Activated T-cell treated with anti-CD3 and anti-CD28 coated beads for 48 hours (primary cell): ENCODE data around the gene FOXE3.

Experiments
- DNase-seq: peaks from one replicate; pipeline ENCODE4 v3.0.0-alpha.2; 2020; ENCODE audit warnings: low read depth

FOXE3 gene

DNA sequence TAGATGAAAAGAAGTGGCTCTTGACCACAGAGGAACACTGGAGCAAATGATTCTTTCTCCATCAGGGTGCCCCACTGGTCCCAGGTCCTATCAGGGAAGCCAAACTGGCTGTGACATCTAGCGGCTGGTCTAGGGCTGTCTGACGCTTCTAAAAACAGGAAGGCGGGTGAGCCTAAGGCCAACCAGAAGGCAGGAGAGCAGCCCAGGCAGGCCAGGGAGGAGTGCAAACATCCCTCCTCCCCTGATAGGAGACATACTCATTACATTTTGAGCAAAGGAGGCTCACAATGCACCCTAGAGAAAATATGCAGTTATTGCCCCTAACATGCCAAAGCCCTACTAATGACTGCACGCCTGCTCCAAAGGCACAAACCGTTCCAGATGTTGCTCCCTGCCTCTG lies 10.4 kb upstream of the FOXE3 start:
- no peak for DNase-seq

DNA sequence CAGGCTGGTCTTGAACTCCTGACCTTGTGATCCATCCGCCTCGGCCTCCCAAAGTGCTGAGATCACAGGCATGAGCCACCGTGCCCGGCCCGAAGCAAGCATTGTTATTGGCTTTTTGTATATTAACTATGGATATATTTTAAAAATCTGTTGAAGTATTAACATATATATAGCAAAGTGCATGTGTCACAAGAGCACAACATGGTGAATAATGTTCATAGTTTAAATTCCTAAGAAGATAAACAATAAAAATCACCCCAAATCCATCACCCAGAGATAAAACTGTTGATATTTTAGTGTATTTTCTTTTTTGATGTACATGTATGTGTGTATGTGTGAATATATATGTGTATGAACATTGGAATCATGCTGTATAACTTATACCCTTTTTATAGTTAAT lies 9.1 kb upstream of the FOXE3 start:
- no peak for DNase-seq

DNA sequence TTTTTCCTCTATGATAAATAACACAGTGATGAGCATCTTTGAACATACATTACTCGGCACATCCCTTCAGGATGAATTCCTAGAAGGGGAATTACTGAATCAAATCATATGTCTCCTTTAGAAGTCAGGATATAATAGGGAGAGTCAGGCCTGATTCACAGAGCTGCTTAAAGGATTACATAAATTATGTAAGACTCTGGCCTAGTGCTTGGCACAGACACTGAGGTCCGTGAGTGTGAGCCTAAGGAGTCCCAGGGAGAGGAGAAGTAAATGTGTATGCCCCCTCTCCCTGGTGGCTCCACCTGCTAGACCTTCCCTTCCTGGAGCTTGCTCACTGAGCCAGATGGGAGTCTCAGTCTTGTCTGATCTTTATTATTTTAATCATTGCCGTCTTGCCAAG lies 8.6 kb upstream of the FOXE3 start:
- DNase-seq = no peak

GRCh38 chr1:47409311-47410067 lies 6.6 kb upstream of the FOXE3 start:
- no peak for DNase-seq

DNA sequence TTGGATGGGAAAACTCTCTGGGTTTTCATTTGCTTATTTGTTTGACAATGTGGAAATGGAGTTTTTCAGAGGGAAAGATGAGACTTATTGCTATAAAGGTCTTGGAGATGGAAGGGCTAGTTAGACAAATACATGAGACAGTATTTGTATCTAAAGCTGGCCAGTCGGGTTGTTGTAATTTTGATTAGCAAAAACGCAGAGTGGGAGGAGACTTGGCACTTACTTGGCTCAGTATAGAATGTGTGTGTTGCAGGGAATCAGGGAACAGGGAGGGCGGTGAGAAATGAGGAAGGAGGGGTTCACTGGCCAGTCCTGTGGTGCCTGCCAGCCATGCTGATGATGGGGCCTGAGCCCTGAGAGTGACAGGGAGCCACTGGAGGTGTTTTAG lies 6.0 kb upstream of the FOXE3 start:
- DNase-seq = no peak

DNA sequence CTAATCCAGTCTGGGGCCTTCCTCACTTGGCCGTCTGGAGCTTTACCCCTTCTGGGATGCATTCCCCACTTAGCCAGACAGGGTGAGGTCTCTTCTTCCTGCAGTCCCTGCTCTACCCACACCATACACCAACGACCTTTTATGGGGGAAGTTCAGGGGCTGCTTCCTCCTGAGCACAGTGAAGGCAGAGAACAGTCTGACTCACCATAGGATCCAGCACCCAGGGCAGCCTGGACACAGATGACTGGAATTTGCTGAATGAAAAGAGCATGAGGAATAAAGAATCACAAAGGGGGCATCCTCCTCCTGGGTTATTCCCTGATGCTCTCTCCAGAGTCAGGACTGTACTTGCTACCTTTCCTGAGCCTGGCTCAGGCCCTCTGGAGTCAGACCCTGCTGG lies 4.6 kb upstream of the FOXE3 start:
- no peak for DNase-seq

DNA sequence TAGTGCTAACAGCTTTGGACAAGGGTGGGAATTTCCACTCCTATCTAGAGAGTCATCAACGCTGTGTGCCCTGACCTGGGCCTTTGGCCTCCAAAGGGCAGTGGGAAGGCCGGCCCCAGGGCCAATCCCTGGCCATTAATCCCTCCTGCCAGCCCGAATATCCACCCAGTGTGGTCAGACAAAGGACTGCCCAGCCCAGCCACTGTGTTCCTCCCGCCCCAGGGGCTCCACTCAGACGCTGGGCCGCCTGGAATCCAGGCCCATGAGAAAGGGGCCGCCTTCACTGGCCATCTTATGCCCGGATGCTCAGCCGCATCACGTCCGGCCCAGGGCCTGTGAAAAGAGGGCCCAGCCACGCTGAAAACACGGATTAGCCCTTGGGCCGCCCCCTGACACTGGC lies 3.6 kb upstream of the FOXE3 start:
- no peak for DNase-seq

DNA sequence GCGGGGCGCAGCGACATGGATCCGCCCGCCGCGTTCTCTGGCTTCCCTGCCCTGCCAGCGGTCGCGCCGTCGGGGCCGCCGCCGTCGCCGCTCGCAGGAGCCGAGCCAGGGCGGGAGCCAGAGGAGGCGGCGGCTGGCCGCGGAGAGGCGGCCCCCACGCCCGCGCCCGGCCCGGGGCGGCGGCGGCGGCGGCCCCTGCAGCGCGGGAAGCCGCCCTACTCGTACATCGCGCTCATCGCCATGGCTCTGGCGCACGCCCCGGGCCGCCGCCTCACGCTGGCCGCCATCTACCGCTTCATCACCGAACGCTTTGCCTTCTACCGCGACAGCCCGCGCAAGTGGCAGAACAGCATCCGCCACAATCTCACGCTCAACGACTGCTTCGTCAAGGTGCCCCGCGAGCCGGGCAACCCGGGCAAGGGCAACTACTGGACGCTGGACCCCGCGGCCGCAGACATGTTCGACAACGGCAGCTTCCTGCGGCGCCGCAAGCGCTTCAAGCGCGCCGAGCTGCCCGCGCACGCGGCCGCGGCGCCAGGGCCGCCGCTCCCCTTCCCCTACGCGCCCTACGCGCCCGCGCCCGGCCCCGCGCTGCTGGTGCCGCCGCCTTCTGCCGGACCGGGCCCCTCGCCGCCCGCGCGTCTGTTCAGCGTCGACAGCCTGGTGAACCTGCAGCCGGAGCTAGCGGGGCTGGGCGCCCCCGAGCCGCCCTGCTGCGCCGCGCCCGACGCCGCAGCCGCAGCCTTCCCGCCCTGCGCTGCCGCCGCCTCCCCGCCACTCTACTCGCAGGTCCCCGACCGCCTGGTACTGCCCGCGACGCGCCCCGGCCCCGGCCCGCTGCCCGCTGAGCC lies 459 bp downstream of the FOXE3 start:
- no peak for DNase-seq

GRCh38 chr1:47417170-47418044 lies 1.3 kb downstream of the FOXE3 start:
- DNase-seq = no peak

GRCh38 chr1:47418122-47418521 lies 2.0 kb downstream of the FOXE3 start:
- no peak for DNase-seq

DNA sequence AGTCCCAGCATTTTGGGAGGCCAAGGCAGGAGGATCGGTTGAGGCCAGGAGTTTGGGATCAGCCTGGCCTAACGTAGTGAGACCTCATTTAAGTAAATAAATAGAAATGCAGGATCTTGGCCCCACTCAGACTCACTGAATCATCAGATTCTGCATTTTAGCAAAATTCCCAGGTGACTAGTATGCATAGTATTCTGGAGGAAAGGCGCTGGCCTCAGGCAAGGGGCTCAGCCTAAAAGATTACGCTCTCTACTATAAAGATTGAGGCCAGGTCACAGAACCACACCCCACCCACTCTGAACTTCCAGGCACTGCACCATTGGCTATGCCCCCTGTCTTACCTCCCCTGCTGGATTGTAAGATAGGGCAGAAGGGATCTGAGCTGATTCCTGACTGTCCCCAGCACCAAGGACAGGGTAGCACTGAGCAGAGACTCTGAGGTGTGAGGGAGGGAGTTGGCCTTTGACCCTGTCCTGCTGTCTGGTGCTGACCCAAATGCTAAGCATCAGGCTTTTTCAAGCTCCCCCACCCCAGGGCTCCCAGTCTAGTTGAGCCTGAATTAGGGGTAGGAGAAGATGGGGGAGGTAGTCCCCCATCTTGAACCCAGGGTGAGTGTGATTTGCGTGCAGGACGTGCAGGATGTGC lies 2.7 kb downstream of the FOXE3 start:
- no peak for DNase-seq

- DNase-seq = no peak
Observed at GRCh38 chr1:47420547-47420946, 4.5 kb downstream of the FOXE3 start.

GRCh38 chr1:47423872-47424271 lies 7.8 kb downstream of the FOXE3 start:
- DNase-seq = no peak

DNA sequence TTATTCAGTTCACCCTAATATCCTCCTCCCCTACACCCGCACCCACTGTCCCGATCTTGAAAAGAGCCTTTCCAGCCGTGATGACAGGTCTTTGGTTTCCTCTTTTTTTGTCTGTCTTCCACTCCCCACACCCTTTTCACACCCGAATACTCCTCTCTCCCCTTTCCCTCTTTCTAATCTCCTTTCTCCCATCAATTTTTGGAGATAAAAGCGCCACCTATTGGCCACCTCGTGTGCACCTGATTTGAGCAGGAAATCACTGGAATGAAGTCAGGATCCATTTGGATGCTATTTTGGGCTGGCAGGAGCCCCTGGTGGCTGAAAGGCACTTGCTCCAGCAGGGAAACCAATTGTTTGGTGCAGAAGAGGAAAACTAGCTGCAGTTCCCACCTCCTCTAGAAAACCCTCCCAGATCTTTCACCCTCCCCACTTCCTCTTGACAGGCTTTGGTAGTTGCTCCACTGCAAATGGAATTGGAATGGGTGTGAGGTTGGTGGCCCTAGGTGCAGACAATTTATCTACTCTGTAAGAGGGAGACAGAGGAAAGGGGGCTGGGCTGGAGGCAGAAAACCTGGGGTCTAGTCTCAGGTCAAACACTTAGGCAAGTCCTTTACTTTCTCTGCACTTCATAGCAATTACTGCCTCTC lies 8.4 kb downstream of the FOXE3 start:
- DNase-seq = no peak

DNA sequence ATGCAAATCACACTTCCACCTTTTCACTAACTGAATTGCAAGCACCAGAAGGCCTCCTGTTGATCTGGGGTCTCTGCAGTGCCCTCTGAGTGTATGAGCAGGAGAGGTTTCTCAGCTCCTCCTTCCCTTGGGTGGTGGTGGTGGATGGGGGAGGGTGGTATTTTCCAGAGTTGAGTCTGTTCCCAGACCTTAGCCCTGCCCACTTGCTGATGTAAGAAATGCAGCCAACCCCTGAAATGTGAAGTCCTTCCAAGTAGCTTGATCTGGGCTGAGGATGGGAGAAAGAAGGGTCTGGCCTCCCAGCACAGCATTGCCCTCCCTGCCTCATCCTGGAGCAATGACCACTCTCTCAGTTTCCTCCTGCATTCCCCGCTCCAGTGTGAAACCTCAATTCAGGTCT lies 15.4 kb downstream of the FOXE3 start:
- DNase-seq = no peak

GRCh38 chr1:47432071-47433036 lies 16.3 kb downstream of the FOXE3 start:
- peak; percentile 50 for DNase-seq

- DNase-seq = no peak
Observed at GRCh38 chr1:47433037-47433421, 16.9 kb downstream of the FOXE3 start.

DNA sequence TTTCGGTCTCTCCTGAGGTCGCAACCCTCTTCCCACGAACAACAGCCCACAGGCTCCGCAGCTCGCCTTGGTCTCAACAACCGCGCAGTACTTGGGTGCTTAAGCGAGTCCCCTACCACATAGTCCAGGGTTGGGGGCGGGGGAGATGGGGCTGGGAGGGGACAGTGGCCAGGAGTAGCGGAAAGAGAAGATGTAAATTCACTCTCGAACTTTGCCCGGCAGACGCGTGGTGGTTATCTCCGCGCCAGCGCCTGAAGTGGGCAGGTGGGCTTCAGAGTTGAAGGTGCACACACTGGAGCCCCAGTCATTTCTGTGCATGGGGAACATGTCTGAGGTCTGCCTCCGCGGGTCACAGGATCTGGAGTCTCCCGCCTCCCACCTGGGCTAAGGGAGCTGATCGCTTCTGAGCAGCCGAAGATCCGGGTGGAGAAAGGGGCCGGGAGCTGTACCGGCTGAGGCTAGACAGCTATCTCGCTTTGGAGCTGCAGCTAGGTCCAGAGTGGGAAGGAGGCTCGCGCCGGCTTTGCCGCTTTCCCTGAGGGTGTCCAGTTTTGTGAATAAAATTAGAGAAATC lies 17.5 kb downstream of the FOXE3 start:
- no peak for DNase-seq

- DNase-seq = no peak
Observed at GRCh38 chr1:47434051-47434842, 18.2 kb downstream of the FOXE3 start.
